Activated CD4-positive, alpha-beta T cell treated with anti-CD3 and anti-CD28 coated beads for 1 hour (primary cell): Measurements from ENCODE around the gene TMEM131.
A peak's percentile ranks its signal among the peaks of the same experiment; 100 is the strongest.
"Not testable (repeated sequence)": the region's sequence is repeated elsewhere in the genome, so short reads cannot be mapped to it uniquely, and the experiment has no call there.

Experiments
- DNase-seq: peaks from one replicate; pipeline ENCODE4 v3.0.0-alpha.2; 2020

Gene TMEM131

DNA sequence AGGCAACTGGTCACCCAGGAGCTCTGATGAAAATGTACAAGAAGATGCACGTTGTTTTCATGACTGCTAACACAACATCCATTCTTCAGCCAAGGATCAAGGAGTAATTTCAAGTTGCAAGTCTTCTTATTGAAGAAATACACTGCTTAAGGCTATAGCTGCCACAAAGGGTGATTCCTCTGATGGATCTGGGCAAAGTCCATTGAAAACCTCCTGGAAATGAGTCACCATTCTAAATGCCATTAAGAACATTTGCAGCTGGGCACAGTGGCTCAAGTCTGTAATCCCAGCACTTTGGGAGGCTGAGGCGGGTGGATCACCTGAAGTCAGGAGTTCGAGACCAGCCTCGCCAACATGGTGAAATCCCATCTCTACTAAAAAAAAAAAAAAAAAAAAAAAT, 142.7 kb downstream of the TMEM131 start:
- not testable (repeated sequence) for DNase-seq

DNA sequence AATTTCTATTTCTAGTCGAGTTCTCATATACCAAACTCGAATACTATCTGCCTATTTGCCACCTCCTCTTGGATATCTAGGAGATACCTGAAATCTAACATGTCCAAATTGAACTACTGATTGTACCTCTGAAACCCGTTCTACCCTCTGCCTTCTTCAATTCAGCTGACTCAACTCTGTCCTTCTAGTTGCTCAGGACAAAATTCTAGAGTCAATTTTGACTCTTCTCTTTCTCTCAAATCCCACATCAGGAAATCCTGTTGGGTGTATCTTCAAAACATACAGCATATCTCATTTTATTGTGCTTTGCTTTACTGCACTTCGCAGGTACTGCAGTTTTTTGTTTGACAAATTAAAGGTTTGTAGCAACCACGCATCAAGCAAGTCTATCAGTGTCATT, 144.6 kb downstream of the TMEM131 start:
- no peak for DNase-seq

DNA sequence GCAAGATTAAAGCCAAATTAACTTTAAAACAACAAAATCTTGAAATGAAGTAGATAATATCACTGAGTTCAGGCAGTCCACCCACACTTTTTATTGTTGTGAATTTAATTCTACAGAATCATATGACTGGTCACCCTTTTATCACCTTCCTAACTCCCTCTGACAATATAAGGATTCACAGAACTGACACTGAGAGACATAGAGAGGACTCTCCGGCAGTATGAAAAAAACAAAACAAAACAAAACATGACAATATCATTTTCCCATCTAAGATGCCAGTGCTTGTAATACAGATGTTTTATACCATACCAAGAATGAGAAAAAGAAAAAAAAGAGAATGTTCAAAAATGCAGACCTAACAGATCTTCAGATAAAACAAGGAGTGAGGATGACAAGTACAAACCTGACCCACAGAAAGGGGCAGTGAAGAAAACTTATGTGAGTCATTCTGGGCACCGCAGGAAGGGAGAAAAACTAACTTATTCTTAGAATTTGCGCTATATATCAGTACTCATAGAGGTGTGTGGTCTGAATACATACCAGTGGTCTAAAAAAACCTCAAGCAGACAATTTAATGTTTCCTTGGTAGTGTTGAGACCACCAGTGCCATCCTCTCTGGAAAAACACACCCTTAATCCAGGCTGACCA, 145.7 kb downstream of the TMEM131 start:
- no peak for DNase-seq

DNA sequence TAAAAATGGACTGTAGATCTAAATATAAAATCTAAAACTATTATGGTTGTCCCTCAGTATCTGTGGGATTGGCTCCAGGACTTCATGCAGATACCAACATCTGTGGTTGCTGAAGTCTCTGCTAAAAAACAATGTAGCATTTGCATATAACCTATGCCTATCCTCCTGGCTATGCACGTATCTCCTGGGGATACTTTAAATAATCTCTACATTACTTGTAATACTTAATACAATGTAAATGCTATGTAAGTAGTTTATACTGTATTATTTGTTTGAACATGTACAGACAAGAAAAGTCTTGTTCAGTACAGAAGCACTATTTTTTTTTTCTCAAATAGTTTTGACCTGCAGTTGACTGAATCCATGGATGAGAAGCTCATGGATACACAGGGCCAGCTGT, 147.4 kb downstream of the TMEM131 start:
- DNase-seq = no peak

DNA sequence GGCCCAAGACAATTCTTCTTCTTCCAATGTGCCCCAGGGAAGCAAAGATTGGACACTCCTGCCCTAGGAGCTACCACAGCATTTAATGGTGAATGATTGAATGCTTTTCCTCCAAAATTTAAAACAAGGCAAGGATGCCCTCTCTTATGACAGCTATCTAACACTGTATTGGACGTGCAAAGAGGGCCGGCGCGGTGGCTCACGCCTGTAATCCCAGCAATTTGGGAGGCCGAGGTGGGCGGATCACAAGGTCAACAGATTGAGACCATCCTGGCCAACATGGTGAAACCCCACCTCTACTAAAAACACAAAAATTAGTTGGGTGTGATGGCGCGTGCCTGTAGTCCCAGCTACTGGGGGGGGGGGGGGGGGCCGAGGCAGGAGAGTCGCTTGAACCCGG, 149.0 kb downstream of the TMEM131 start:
- DNase-seq = not testable (repeated sequence)

DNA sequence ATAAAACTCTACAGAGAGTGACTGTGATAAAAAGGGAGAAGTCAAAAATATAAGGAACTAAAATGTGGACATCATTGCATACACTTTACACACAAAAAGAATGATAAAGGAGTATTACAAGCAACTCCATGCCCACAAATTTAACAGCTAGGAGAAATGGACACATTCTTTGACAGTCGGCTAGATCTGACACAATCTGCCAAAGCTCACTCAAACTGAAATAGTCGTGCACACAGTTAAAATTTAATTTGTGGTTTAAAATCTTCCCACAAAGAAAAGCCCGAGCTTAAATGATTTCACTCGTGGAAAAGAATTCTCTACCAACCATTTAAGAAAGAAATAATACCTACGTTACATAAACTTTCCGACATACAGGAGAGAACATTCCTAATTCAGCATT, 149.9 kb downstream of the TMEM131 start:
- DNase-seq = no peak

DNA sequence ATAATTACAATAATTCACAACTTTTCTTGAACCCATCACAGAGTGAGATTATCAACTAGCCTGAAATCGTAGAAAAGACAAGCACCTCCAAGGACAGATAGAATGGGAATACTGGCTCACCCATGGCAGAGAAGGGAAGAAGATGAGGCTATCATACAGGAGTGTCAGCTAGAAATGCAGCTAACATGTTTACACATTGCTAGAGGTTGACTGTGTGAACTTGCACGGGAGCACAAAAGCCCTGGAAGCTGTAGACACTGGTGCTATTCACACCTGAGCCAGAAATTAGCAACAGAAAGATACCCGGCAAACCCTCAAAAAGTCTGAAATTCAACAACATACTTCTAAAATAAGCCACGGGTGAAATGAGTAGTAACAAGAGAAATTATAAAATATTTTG, 150.6 kb downstream of the TMEM131 start:
- DNase-seq = no peak

DNA sequence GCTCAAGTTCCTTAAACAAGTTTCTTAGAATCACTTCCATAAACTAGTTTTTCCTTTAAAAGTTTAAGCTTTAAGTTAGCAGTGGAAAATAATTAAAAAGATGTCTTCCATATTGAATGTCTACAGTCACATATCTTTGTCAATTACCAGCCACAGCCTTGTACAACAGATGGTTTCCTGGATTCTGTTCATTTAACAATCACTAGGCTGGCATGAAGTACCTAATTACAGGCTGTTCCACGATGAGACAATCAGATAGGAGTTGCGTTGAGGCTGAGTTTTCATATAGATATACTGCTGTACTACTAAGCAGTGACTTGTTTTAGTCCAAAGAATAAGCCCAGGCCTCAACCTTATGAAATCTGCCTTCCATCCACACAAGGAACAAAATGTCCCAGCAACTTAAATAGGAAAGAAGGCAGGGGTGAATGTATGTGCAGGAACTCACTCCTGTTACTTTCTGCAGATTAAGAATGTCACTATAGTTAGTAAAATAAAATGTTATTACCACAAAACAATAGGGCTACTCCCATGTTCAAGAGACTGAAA, 151.4 kb downstream of the TMEM131 start:
- no peak for DNase-seq

DNA sequence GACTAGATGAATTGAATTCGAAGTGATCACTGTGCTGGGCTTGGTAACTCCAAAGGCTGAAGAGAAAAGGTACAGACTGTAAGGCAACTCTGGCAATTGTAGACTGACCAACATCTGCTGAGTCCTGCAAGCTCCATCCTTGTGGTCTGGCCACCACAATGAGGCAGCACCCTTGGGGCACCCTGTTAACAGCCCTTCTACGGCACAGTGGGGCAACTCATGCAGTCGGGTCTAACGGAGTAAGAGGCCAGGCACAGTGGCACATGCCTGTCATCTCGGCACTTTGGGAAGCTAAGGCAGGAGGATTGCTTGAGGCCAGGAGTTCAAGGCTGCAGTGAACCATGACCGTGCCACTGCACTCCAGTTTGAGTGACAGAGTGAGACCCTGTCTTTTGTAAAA, 155.6 kb downstream of the TMEM131 start:
- DNase-seq = no peak

DNA sequence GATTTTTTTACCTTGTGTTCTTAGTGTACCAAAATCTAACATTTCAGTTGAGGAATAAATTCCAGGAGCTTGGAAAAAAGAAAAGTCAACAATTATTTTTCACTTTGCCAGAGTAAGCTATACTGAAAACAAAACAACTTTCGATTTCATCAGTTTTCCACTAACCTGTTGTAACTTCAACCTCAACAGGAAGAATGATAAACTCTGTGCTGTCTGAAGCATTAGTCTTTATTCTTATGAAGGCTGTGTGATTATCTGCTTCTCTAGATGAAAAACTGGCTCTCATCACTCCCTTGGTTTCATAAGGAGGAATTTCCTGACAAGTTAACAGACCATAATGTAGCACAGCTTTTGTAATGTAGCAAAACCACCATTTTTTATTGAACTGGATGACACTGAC, 161.1 kb downstream of the TMEM131 start:
- DNase-seq = no peak

DNA sequence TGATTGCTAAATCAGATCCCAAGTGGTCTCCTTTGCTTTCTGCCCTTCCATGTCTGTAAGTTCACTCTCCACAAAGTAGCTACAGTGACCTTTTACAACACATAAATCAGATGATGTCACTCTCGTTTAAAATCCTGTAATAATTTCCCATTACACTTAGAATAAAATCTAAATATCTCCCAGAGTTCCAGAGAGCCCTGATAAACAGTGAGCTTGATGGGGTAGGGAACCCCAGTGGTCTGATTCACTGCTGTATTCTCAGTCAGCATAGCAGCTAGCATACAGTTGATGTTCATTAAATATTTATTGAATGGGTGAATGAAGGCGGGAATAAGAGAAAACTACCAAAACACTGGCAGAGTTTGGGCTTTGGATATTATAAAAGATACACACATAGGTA, 164.6 kb downstream of the TMEM131 start:
- DNase-seq = no peak

DNA sequence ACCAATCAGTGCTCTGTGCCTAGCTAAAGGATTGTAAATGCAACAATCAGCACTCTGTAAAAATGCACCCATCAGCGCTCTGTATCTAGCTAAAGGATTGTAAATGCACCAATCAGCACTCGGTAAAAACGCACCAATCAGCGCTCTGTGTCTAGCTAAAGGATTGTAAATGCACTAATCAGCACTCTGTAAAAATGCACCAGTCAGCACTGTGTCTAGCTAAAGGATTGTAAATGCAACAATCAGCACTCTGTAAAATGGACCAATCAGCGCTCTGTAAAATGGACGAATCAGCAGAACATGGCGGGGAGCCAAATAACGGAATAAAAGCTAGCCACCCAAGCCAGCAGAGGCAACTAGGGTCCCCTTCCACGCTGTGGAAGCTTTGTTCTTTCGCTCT, 166.5 kb downstream of the TMEM131 start:
- DNase-seq = not testable (repeated sequence)

DNA sequence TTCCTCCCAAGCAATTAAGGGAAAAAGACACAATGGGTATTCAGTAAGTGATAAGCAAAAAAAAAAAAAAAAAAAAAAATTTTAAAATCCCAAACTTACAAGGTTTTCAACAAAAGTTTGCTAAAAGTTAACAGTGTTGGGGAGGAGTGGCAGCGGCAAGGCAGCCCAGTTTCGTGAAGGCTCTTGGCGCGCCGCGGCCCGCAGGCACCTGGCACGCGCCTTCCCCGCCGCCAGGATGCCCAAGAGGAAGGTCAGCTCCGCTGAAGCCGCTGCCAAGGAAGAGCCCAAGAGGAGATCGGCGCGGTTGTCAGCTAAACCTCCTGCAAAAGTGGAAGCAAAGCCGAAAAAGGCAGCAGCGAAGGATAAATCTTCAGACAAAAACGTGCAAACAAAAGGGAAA, 168.7 kb downstream of the TMEM131 start:
- DNase-seq = not testable (repeated sequence)

DNA sequence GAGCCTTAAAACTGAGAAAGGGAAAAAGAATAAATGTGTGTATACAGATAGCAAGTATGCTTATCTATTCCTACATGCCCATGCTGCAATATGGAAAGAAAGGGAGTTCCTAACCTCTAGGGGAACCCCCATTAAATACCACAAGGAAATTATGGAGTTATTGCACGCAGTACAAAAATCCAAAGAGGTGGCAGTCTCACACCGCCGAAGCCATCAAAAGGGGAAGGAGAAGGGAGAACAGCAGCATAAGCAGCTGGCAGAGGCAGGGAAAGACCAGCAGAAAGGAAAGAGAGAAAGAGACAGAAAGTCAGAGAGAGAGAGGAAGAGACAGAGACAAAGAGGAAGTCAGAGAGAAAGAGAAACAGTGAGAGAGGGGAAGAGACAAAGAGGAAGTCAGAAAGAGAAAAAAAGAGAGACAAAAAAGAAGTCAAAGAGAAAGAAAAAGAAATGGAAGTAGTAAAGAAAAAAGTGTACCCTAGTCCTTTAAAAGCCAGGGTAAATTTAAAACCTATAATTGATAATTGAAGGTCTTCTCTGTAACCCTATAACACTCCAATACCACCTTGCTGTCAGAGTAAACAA, 169.4 kb downstream of the TMEM131 start:
- not testable (repeated sequence) for DNase-seq

DNA sequence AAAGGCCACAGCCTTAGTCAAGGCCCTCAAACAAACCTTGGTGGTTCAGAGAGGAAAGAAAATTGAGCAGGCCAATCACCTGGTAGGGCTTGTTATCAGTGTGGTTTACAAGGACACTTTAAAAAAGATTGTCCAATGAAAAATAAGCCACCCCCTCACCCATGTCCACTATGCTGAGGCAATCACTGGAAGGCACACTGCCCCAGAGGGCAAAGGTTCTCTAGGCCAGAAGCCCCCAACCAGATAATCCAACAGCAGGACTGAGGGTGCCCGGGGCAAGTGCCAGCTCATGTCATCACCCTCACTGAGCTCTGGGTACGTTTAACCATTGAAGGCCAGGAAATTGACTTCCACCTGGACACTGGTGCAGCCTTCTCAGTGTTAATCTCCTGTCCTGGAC, 171.7 kb downstream of the TMEM131 start:
- DNase-seq = not testable (repeated sequence)

DNA sequence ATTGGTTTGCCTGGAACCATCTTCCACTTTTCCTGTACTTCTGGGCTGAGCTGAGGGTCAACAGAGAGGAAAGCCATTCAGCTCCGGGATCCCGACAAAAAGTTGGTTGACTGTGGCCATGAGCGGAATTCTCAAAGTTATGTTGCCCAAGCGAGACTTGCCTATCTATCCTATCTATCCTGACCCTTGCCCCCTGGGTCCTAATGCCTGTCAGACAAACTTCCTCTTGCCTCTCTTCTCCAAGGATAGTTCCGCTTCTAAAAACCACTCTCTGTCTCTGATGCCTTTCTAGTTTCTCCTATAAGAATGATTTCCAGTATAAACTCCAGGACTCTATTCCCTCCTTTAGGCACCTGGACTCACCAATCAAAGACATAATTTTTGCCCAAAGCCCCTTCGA, 173.9 kb downstream of the TMEM131 start:
- DNase-seq = not testable (repeated sequence)

DNA sequence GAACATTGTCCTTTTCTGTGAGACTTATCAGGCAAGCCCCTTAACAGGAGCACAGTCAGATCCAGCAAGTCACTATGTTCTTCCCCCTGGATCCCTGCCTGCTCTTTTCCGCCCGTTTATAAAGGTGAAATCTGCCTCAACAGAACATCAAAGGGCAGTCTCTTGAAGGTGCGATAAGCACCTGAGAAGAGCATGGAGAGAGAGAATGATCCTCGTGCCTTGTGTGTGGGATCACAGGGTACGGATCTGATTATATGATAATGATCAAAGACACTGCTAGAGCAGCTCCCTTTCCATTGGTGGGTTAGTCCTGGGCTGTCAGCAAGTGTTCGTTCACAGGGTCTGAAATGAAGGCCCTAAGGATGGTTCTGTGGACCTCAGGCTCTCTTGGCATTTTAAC, 176.0 kb downstream of the TMEM131 start:
- DNase-seq = no peak

DNA sequence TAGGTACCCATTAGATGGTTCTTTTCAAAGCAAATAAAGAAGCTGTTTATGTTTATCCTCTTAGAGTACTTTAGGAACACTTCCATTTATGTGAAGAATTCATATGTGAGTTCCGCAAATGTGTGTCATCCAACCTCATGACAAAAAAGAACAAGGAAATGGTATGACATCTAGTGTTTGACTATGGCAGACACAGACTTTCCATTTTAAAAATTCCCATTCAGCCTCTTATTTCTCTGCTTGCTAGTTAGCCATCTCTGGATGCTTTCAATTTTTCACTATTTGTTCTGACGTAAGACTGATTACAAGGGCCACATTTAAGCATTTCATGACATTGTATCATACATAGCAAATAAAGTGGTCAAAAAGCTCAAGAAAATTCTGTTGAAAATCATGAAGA, 179.3 kb downstream of the TMEM131 start:
- no peak for DNase-seq

DNA sequence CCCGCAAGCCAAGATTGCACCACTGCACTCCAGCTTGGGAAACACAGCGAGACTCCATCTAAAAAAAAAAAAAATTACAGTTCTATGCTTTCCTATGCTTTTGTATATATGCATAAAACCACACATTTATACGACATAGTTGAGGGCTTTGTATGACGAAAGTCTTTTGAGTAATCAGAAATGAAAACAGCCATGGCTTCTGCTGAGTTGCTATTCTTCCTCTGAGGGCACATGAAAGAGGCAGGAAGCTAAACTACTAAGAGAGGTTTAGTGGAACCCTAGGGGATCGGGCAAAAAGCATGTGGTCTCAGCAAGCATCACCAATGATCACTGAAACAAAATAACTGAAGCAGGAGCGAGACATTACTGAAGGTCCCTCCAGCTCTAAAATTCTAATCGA, 182.8 kb downstream of the TMEM131 start:
- no peak for DNase-seq

DNA sequence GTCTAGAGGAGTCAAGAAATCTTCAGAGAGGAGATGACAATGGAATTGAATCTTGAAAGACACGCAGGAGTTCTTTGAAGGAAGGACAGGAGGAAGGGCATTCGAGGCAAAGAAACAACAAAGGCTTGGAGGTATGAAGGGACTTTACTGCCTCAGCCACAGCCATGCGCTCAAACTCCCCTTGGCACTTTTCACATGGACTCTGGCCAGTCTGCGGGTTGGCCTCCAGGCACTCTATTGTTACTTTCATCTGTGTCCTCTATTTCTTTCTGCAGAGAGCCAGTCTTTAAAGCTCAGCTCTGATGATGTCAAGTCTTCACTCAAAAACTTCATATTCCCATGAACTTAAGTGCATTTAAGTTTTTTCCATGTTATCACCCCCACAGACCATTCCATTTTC, 186.9 kb downstream of the TMEM131 start:
- no peak for DNase-seq

DNA sequence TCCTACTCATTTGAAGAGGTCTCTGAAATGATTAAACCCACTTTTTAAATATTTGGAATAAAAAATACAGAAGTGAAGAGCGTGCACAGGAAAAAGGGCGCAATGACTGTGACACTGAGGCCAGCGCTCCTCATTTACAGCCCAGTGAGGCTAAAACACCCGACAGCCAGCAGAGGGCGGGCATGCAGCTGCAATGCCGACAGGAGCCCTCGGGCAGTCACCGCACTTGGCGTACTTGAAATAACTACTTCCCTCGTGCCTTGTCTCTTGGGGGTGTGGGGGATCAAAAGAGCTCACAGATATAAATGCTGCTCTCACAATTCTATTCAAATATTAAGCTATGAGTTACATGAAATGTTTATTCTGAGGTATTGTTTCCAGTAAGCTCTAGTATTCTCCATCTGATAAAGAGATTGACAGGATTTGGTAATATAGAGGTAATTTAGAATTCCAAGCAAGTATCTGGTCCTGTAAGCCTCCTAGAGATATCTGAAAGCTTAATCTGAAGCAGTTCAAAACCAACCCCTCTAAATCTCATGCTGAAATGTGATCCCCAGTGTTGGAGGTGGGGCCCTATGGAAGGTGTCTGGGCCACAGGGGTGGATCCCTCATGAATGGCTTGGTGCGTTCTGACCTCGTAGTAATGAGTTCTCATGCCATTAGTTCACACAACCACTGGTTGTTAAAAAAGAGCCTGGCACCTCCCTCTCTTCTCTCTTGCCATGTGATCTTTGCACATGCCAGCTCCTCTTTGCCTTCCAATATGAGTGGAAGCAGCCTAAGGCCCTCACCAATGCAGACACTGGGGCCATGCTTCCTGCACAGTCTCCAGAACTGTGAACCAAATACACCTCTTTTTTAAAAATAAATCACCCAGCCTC, 188.8 kb downstream of the TMEM131 start:
- DNase-seq = peak; percentile 62

DNA sequence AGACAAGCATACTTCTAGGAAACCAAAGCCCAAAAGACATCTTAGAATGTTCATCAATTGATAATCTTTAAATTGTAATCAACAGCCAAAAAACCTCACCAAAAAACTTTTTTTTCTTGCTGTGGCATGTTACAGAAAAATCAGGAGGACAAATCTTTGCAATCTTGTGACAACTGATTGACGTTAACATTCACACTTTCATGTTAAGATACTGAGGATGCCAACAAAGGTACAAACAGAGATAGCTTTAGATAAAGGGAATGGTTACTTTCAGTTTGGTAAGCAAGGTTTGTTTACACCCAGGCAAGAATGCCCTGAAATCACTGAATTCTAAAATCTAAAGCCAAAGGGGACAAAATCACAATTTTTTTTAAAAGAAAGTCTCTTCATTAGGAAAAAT, 190.0 kb downstream of the TMEM131 start:
- no peak for DNase-seq

DNA sequence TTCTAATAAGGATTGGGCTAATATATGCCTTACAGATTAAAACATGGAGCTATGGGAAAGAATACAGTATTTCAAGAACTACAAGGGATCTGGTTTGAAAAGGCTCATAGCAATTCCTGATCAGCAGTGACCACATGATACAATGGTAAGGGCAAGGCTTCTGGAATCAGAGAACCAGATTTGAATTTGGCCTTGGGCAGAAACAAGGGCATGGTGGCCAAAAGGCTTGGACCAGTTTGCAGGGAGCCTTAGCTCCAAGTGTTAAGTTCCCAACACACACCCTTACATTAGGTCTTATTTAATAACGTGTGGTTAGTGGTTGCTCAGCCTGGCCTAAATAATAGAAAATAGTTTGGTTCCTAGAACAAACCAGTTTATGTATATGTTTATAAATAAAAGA, 194.7 kb downstream of the TMEM131 start:
- DNase-seq = no peak

DNA sequence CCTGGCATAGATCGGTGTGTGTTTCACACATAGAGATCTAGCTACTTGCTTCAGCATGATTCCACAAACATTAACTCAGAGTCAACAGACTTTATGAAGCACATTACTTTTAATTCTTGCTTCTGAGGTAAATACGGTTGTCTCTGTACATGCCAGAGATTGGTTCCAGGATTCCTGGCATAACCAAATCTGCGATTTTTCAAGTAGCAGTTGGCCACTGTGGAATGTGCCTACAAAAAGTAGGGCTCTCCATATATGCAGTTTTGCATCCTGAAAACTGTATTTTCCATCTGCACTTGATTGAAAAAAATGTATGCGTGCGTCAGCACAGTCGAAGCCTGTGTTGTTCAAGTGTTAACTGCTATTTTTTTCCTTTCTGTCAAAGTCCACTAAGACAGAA, 197.3 kb downstream of the TMEM131 start:
- DNase-seq = no peak
